HG03159 (cell line): ENCODE measurements around the gene WNT8B.

Experiments used
- ATAC-seq: cut with Tn5 transposase; IDR thresholded peaks from one replicate; pipeline ENCODE4 v1.9.1; 2021; ENCODE audit warnings: mild to moderate bottlenecking, moderate library complexity; ENCODE audit not compliant: unreplicated experiment

The WNT8B gene

GRCh38 chr10:100482834-100483185 lies 20.0 kb downstream of the WNT8B start:
- no peak for ATAC-seq

- ATAC-seq, result no peak
Measured at GRCh38 chr10:100483876-100484666, 21.3 kb downstream of the WNT8B start.

- ATAC-seq, result no peak
Measured at GRCh38 chr10:100485366-100485765, 22.6 kb downstream of the WNT8B start.

- no peak for ATAC-seq
Measured at GRCh38 chr10:100485801-100486495, 23.1 kb downstream of the WNT8B start.

GRCh38 chr10:100487529-100487928 lies 24.7 kb downstream of the WNT8B start:
- ATAC-seq, result no peak

- ATAC-seq, result no peak
Measured at GRCh38 chr10:100489396-100489795, 26.6 kb downstream of the WNT8B start.

- no peak for ATAC-seq
Measured at GRCh38 chr10:100490531-100490930, 27.7 kb downstream of the WNT8B start.

- no peak for ATAC-seq
Measured at GRCh38 chr10:100496567-100496966, 33.8 kb downstream of the WNT8B start.

- ATAC-seq, result no peak
Measured at GRCh38 chr10:100498059-100498458, 35.2 kb downstream of the WNT8B start.

- ATAC-seq, result no peak
Measured at GRCh38 chr10:100501423-100501822, 38.6 kb downstream of the WNT8B start.

GRCh38 chr10:100502926-100503494 lies 40.2 kb downstream of the WNT8B start:
- ATAC-seq, result no peak

- ATAC-seq, result no peak
Measured at GRCh38 chr10:100504096-100504495, 41.3 kb downstream of the WNT8B start.

GRCh38 chr10:100505164-100505563 lies 42.4 kb downstream of the WNT8B start:
- ATAC-seq, result no peak

- no peak for ATAC-seq
Measured at GRCh38 chr10:100506596-100507356, 44.0 kb downstream of the WNT8B start.

GRCh38 chr10:100507357-100507732 lies 44.5 kb downstream of the WNT8B start:
- no peak for ATAC-seq

- ATAC-seq, result no peak
Measured at GRCh38 chr10:100508266-100508665, 45.5 kb downstream of the WNT8B start.

GRCh38 chr10:100508691-100509150 lies 45.9 kb downstream of the WNT8B start:
- ATAC-seq, result peak; percentile 66

- ATAC-seq, result no peak
Measured at GRCh38 chr10:100509241-100509840, 46.5 kb downstream of the WNT8B start.

GRCh38 chr10:100510533-100511308 lies 47.9 kb downstream of the WNT8B start:
- no peak for ATAC-seq

- no peak for ATAC-seq
Measured at GRCh38 chr10:100515612-100516011, 52.8 kb downstream of the WNT8B start.
